ENCODE measurements around the gene TPGS1.

TPGS1 gene

DNA sequence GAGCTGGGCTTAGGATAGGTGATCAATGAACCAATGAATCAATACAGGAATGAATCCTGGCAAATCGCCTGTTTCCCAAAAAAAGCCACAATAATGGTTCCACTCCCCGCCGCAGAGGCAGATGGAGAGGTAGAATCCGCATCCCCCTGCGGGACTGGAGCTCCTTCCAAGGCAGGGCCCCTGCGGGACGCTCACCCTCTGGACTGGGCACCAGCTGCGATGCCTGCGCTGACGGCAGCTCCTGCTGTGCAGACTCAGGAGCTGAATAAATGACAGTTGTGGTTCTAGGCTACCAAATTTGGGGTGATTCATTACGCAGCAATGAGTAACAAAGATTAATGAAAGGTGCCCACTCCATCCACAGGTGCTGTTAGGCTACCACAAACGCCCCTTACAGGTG is 15.4 kb downstream of the TPGS1 start:
- no peak for DNase-seq

DNA sequence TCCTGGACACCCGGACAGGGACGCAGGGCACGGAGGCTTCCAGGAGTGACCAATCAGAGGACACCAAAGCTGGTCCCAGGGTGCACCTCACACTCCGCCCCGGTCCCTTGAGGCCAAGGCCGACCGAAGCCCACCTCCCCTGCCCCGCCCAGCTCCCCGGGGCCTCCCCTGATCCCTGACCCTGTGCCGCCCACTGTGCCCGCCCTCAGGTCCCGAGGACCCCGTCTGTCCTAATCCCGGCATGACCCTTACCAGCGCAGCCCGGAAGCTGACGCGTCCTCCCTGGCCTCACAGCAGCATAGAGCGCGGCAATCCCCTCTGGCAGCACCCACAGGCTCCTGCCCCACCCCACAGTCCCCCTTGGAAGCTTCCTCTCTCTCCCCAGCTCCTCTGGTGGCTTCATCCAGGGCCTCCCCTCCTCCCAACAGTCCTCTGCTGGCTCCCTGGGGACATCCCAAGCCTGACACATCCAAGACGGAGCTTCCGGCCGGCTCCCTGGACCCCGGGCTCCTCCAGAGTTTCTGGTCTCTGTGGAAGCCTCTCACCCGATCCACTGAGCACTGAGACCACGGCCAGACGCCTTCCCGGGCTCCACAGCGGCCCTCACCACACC is 16.9 kb downstream of the TPGS1 start:
- DNase-seq = no peak

DNA sequence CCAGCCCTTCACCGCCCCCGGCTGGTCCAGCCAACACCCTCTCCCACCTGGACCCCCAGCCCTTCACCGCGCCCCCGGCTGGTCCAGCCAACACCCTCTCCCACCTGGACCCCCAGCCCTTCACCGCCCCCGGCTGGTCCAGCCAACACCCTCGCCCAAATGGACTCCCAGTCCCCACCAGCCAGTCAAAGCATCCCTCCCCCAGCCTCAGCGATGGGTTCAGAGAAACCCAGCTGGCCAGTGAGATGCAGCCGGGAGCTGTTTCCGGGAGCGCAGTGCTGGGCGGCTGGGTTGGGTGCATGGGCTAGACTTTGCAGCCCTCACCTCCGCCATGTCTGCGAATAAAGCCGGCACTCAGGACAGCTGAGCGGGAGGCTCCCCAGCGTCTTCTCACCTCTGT is 17.7 kb downstream of the TPGS1 start:
- no peak for DNase-seq

DNA sequence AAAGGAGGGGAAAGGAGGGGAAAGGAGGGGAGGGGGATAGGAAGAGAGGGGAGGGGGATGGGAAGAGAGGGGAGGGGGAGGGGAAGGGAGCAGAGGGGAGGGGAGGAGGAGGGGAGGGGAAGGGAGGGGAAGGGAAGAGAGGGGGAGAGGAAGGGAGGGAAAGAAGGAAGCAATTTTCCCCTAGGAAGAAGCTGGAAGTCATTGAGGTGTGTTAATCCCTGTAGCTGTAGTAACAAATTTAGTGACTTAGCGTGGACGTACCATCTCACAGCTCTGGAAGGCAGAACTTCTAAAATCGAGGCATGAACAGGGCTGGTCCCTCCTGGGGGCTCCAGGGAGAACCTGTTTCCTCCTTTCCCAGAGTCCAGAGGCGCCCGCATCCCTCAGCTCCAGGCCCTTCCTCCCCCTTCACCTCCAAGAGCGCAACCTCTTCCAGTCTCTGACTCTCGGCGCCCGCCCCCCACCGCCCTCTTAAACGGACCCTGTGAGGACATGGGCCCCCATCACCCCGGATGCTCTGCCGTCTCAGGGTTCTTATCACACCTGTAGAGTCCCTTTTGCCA is 18.6 kb downstream of the TPGS1 start:
- DNase-seq = no peak

DNA sequence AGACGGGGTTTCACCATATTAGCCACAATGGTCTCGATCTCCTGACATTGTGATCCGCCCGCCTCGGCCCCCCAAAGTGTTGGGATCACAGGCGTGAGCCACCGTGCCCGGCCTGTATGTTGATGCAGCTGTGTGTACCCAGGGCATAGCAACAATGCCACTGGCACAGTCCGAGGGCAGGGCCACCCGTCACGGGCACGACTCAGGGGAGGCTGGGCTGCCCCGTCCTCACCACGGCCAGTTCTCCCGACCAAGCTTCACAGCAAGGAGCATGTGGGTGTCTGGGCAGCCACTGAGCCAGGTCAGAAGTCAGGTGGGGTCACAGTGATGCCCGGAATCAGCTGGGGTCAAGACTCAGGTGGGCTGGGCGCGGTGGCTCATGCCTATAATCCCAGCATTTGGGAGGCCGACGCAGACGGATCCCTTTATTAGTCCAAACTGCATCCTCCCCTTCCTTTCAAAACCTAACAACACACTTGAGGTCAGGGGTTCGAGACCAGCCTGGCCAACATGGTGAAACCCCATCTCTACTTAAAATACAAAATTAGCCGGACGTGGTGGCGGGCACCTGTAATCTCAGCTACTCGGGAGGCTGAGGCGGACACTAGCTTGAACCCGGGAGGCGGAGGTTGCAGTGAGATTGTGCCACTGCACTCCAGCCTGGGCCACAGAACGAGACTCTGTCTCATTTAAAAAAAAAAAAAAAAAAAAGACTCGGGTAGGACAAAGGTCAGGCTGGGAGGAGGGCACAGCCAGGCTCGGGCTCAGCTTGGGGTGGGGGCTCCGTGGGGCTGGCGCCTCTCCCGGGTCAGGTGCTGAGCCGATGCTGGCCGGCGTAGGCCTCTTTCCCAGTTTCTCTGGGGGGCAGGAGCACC is 23.1 kb downstream of the TPGS1 start:
- DNase-seq = no peak

DNA sequence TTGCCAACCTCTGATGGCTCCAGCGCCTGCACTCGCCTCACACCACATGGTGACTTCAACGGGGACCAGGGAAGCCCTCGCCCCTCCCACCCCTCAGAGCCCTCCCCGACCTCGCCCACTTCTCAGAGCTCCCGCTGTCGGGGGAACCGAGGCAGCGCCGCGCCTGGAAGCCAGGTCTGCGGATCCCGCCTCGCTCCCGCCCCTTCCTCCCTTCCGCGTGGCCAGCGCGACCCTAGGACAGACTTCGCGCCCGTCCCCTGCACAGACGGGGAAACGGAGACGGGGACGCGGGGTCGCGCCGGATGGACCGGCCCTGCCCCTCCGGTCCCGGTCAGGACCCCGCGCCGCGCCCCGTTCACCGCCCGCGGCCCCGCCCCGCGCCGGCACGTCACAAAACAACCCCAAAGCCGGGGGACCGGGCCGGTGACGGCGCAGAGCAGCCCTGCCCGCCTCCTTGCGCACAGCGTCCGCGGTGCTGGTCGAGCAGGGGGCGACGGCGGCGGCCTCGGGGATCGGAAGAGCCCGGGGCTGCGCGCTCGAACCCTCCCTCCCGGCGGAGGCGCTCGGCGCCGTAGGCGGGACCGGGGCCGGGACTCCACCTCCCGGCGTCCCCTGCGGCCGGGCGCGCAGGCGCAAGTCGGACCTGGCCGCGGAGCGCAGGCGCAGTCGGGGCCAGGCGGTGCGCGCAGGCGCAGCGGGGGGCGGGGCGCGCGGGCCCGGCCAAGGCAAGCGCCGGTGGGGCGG is 23.9 kb downstream of the TPGS1 start:
- DNase-seq = peak; percentile 97

DNA sequence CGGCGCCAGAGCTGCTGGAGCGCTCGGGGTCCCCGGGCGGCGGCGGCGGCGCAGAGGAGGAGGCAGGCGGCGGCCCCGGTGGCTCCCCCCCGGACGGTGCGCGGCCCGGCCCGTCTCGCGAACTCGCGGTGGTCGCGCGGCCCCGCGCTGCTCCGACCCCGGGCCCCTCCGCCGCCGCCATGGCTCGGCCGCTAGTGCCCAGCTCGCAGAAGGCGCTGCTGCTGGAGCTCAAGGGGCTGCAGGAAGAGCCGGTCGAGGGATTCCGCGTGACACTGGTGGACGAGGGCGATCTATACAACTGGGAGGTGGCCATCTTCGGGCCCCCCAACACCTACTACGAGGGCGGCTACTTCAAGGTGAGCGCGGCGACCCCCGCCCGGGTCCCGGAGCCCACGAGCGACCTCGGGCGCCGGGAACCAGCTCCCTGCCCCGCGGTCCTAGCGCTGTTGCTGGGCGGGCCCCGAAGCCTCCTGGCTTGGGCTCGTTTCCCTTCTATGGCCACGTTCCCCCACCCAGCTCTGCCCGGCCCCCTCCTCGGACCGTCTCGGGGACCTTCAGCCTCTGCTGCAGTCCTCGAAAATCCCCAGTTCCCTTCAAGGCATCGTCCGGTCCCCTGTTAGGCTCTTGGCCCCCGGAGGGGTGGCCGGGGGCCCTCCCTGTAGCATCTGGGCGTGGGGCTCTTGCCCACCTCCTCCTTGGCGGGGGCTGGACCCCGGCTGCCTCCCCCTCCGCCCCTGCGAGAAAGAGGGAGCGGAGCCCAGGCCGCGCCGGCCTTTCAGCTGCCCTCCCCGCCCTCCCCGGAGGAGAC is 24.7 kb downstream of the TPGS1 start, which contains the start of gene CDC34:
TSS of gene CDC34 (plus strand) at position 8 of the 808 bp plus-strand sequence. CDS start at position 180, 172 bp downstream.
- no peak for DNase-seq

DNA sequence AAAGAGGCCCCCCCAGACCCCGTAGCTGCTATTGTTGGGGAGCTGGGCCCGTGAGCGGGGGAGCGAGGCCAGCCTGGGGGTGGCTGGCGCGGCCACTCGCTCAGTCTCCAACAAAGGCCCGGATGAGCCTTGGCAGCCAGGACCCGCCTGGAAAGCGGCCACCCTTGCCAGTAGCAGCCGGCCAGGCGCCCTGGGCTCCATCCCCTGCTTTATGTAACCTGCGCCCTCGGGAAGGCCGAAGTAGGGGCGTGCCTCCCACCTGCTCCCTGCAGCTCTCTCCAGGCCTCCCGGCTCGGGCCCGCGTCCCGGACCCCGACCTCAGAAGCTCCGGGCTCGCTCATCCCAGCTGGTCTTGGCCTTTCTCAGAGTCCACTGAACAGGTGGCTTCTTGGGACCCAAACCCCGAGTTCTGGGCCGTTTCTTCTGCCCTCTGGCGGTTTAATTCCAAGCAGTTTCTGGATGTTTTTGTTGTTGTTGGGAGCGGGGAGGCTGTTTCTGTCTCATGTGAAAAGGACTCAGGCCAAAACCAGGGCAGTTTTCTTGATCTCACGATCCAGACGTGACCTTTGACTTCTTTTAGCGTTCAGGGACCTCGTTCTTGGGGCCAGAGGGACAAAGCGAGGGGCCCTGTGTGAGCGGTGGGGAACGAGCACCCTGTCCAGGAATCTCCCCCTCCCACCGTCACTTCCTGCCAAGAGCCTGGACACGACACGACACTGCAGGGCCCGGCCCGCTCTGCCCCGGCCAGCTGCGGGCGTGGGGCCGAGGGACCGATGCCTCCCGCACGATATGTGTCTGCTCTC is 25.5 kb downstream of the TPGS1 start:
- DNase-seq = no peak

DNA sequence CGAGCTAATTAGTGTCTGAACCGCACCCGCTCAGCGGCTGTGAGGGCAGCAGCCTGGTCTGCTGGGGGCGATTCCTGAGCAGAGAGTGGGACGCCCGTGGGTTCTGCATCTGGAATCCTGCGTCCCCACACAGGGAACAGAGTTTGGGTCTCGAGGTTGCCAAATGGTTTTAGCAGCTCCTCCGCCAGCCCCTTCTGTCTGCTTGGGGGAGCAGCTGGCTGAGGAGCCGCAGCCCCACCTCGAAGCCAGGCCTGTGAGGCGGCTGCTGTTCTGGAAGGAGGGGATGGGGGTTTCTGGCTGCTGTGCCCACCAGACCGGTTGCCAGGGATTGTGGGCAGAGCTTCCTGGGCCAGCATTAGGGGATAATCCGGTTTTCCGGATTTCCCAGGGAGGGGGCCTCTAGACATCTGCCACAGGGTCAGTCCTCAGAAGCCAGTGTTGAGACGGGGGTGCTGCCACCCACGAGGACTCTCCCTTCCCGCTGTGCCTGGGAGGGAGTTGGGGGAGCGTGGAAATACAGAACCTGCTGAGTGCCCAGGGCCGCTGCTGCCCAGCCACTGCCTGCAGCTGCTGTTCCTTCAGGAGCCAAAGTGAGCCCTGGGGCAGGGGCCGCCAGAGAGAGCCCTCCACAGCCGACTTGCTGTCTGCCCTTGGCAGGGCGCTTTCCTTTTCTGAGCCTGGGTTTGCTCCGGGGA is 26.2 kb downstream of the TPGS1 start:
- DNase-seq = no peak

DNA sequence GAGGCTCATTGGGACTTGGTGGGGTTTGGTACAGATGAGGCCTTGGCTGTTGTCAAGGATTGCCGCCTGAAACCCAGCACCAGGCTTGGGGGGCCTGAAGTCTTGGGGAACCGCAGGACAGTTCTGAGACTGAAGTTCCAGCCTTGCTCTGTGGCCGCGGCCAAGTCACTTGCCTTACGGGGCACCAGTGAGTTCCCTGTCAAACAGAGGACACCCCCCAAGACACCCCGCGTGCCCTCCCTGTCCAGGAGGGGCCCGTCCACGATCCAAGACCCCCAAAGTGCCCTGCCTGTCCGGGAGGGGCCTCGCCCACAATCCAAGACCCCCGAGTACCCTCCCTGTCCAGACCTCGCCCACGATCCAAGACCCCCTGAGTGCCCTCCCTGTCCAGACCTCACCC is 26.8 kb downstream of the TPGS1 start:
- DNase-seq = no peak

DNA sequence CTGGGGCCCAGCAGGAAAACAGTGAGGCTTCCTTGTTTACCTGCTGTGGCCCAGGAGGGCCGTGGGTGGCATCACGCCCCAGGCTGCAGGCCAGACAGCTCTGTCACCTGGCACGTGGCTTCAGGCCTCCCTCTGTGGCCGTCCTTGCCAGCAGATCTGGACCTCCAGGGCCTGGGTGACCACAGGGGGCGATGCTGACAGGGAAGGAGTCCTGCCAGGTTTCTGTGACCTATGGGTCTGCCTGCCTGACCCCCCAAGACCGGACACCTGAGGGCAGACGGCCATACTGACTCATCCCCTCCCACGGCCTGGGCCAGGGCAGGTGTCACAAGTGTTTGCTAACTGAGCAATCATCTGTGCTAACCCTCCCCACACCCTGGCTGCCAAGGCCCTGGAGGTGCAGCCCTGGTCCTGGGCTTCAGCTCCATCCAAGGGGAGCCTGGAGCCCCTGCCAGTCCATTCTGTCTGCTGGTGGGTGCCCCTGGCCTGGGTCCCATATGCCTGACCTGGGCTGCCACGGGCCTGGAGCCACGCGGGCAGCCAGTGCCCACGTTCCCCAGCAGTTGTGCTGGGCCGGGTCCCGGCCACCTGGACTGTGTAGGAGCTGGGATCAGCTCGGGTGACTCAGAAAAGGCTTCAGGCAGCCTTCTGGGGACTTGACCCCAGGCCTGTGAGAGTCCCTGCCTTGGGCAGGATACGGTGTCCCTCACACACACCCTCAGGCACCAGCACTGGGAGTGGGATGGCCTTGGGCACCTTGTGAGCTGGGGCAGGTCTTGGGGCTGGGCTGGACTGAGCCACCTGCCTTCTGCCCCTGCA is 27.9 kb downstream of the TPGS1 start:
- DNase-seq = no peak

DNA sequence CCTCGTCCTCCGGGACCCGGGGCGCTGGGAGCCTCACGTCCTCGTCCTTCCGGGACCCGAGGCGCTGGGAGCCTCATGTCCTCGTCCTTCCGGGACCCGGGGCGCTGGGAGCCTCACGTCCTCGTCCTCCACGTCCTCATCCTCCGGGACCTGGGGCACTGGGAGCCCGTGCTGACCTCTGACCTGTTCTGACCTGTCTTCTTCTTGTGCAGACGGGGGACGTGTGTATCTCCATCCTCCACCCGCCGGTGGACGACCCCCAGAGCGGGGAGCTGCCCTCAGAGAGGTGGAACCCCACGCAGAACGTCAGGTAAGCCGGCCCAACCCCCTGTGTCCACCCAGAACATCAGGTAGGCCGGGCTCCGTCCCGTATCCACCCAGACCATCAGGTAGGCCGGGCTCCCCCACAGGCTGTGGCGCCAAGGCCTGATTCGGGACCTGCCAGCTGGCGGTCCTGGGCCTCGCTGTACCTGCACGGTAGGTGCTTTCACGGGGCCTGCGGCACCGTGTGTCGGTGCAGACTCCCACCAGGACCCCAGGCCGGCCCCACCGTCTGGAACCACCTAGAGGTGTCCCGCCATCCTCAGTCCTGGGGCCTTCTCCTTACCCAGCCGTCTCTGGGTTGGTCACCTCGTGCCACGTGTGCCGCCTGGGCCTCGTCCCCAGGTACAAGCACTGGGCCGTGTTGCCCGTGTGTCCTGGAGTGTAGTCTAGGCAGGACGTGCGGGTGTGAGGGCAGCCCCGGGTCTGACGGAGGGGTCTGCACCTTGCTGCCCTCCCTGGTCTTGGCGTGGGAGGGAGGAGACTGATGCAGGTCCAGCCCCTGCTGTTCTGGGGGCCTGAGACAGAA is 29.0 kb downstream of the TPGS1 start:
- no peak for DNase-seq

DNA sequence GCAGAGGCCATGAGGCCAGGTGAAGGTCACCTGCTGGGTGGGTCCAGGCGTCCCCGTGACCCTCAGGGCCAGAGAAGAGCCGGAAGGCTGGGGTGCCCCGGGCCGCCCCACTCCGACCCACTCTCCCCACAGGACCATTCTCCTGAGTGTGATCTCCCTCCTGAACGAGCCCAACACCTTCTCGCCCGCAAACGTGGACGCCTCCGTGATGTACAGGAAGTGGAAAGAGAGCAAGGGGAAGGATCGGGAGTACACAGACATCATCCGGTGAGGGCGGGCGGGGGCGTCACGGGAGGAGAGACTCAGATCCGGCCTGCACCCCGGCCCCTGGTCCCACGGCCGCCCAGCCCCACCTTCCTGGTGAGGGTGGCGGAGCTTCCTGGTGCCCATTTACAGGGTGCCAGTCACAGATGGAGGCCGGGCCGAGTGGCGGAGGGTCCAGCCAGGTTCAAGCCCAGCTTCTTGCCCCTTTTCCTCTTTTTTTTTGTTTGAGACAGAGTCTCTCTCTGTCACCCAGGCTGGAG is 29.6 kb downstream of the TPGS1 start:
- DNase-seq = no peak

DNA sequence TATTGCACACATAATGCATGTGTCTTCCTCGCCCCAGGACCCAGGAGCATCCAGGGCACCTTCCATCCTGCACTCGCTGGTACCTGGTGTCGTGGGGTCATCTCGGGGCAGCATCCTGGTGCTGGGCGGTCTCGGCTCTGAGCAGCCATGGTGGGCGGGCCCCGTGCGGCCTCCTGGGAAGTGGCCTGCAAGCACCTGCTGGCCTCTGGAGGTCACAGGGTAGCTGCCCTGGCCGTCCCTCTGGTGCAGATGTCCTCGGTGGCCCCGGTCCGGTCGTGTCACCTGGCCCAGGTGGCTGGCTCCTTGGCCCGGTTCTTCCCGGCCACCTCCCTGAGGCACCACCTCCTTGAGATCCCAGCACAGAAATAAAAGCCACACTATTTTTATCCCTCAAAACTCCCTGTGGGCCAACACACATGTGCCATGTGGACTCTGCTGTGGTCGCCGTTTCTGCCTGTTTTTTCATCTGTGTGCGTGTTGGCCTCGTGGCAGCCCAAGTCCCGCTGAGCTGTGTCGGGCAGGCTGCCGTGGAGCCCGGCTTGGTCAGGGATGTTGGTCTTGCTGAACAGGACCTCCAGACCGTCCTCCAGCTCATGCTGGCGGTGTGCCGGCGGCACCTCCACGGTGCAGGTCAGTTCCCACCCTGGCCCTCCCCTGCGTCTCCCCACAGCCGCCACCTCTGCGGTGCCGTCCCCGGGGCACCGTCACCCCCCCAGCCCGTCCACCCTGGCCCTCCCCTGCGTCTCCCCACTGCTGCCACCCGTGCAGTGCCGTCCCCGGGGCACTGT is 31.5 kb downstream of the TPGS1 start:
- DNase-seq = no peak

DNA sequence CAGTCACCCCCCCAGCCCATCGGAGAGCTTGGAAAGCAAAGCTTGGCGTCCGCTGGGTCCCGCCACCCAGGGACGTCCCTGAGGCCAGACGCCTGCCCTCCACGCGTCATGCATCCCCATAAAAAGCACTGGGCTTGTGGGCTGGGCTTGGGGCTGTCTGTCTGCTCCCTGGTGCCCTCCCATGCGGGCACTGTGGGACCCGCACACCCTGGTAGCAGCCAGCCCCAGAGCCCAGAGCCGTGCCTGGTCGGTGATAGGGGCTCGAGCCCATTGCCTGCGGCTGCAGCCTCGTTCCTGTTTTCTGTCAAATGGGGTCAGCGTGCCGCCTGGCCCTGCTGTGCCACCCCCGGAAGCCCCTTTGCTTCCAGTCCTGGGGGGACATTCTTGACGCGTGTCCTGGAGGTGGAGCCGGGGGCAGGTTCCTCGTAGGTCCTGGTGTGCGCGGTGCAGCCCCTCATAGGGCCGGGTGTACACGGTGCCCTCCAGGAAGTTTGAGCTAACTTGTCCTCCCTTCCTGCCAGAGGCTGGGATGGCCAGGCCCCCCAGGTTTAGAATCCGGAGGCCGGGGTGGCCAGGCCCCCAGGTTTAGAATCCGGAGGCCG is 32.2 kb downstream of the TPGS1 start:
- no peak for DNase-seq

DNA sequence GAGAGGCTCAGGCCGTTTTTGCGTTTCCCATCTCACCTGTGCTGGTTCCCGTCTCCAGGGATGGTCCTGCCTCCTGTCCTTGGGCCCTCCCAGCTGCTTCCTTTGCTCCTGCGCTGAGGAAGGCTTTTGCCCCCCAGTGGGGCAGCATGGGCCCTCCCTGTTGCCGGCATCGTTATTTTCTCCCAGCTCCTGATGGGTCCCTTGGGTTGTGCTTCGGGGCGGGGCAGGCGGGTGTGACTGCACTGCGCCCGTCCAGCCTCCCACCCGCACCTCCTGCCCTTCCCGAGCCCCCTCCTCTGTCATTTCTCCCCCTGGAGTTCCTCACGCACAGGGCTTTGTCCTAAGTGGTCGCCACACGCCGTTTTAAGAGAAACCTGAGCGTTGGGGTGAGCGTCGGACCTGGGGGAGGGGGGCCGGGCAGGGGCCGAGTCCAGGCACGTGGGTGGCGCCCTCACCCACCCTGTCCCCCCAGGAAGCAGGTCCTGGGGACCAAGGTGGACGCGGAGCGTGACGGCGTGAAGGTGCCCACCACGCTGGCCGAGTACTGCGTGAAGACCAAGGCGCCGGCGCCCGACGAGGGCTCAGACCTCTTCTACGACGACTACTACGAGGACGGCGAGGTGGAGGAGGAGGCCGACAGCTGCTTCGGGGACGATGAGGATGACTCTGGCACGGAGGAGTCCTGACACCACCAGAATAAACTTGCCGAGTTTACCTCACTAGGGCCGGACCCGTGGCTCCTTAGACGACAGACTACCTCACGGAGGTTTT is 33.8 kb downstream of the TPGS1 start:
- no peak for DNase-seq

DNA sequence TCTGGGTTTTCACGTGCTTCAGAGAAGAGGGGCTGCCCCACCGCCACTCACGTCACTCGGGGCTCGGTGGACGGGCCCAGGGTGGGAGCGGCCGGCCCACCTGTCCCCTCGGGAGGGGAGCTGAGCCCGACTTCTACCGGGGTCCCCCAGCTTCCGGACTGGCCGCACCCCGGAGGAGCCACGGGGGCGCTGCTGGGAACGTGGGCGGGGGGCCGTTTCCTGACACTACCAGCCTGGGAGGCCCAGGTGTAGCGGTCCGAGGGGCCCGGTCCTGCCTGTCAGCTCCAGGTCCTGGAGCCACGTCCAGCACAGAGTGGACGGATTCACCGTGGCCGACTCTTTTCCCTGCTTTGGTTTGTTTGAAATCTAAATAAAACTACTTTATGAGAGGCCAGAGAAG is 34.4 kb downstream of the TPGS1 start:
- DNase-seq = no peak

All from activated CD8-positive, alpha-beta memory T cell treated with anti-CD3 and anti-CD28 coated beads, Interleukin-2, amount 50 U/mL, for 48 hours (primary cell).